Right atrium auricular region (tissue), 2 donors: ENCODE data around the gene ZCCHC4. TPM values are rescaled to one million over a fixed set of nuclear protein-coding genes. Genes with fewer than 3 reads are reported as not detected.

ENCODE experiments used
- DNase-seq: peaks from one replicate; pipeline ENCODE4 v3.0.0-alpha.2; 2019; ENCODE audit warnings: low spot score
- H3K27ac ChIP-seq, 2 donors: fragments of 200-600 bp; sonication (generic); 1 replicate in 1 of 2; 2 replicates in 1 of 2; pipeline ENCODE4 v1.5.1; 2016 to 2019
- H3K27me3 ChIP-seq, 2 donors: fragments of 200-600 bp; sonication (generic); one replicate each; pipeline versions ENCODE4 v1.5.1 to v1.6.0; 2017 to 2019
- H3K36me3 ChIP-seq: fragments of 200-600 bp; sonication (generic); one replicate; pipeline ENCODE4 v1.5.1; 2016
- H3K4me1 ChIP-seq, 2 donors: fragments of 200-600 bp; sonication (generic); one replicate each; pipeline versions ENCODE4 v1.5.1 to v1.6.0; 2017 to 2019
- H3K4me3 ChIP-seq, 2 donors: fragments of 200-600 bp; sonication (generic); 1 replicate in 1 of 2; 2 replicates in 1 of 2; pipeline ENCODE4 v1.5.1; 2017 to 2019; ENCODE audit warnings: mild to moderate bottlenecking in 1 of 2, moderate library complexity in 1 of 2
- H3K9me3 ChIP-seq, 2 donors: fragments of 200-600 bp; sonication (generic); one replicate each; pipeline ENCODE4 v1.5.1; 2019
- CTCF ChIP-seq, 2 donors: fragments of 200-600 bp; sonication (generic); IDR thresholded peaks; one replicate each; pipeline ENCODE4 v1.5.1; 2019; ENCODE audit warnings: antibody characterized with exemption in 2 of 2
- total RNA-seq, 2 donors: library from RNA; depleted of rRNA; stranded (reverse); fragments of >200 nt; gene quantifications; one replicate each; pipeline ENCODE4 v1.1.0, GENCODE V29; 2016

The ZCCHC4 gene
- total RNA-seq, 2 donors from 2014 or later = 7.4 to 7.9 TPM

GRCh38 chr4:25346913-25347312, 34.3 kb downstream of the ZCCHC4 start:
- TF ChIP-seq CTCF (IDR thresholded peaks at IDR 0.05) = no peak
- H3K9me3 ChIP-seq = no peaks in the 10 kb centered on the region
- H3K4me3 ChIP-seq = no peak overlapping the region
- H3K27ac ChIP-seq = no peak overlapping the region
- no peaks in the 10 kb centered on the region for H3K27me3 ChIP-seq
- no peak for DNase-seq
- H3K36me3 ChIP-seq = peaks cover 11% of the 10 kb centered on the region
- H3K4me1 ChIP-seq = no peaks in the 10 kb centered on the region

GRCh38 chr4:25347473-25347872, 34.9 kb downstream of the ZCCHC4 start:
- no peak overlapping the region for H3K4me3 ChIP-seq
- DNase-seq = no peak
- no peaks in the 10 kb centered on the region for H3K9me3 ChIP-seq
- H3K27ac ChIP-seq = no peak overlapping the region
- H3K36me3 ChIP-seq = peaks cover 12% of the 10 kb centered on the region
- no peak for TF ChIP-seq CTCF (IDR thresholded peaks at IDR 0.05)
- H3K4me1 ChIP-seq = no peaks in the 10 kb centered on the region
- no peaks in the 10 kb centered on the region for H3K27me3 ChIP-seq

GRCh38 chr4:25347971-25348370, 35.4 kb downstream of the ZCCHC4 start:
- Histone ChIP-seq H3K9me3 (no peaks in the 10 kb centered on the region), H3K27ac (no peak overlapping the region), H3K4me3 (no peak overlapping the region), H3K27me3 (no peaks in the 10 kb centered on the region), H3K4me1 (no peaks in the 10 kb centered on the region), H3K36me3 (peaks cover 15% of the 10 kb centered on the region)
- DNase-seq = no peak
- no peak for TF ChIP-seq CTCF (IDR thresholded peaks at IDR 0.05)

- Histone ChIP-seq H3K27me3 (no peaks in the 10 kb centered on the region), H3K9me3 (no peaks in the 10 kb centered on the region), H3K27ac (no peak overlapping the region), H3K36me3 (peaks cover 18% of the 10 kb centered on the region), H3K4me3 (no peak overlapping the region), H3K4me1 (no peaks in the 10 kb centered on the region)
- TF ChIP-seq CTCF (IDR thresholded peaks at IDR 0.05) = no peak
- DNase-seq = no peak
Observed at GRCh38 chr4:25350561-25350960, 38.0 kb downstream of the ZCCHC4 start.

- DNase-seq = no peak
- no peak overlapping the region for H3K4me3 ChIP-seq
- no peak overlapping the region for H3K27ac ChIP-seq
- no peak for TF ChIP-seq CTCF (IDR thresholded peaks at IDR 0.05)
- H3K27me3 ChIP-seq = no peaks in the 10 kb centered on the region
- no peaks in the 10 kb centered on the region for H3K9me3 ChIP-seq
- no peaks in the 10 kb centered on the region for H3K4me1 ChIP-seq
- peaks cover 18% of the 10 kb centered on the region for H3K36me3 ChIP-seq
Observed at GRCh38 chr4:25351777-25352416, 39.3 kb downstream of the ZCCHC4 start.

- Histone ChIP-seq H3K27me3 (no peaks in the 10 kb centered on the region), H3K36me3 (peaks cover 16% of the 10 kb centered on the region), H3K4me1 (no peaks in the 10 kb centered on the region), H3K4me3 (no peak overlapping the region), H3K27ac (no peak overlapping the region), H3K9me3 (no peaks in the 10 kb centered on the region)
- no peak for TF ChIP-seq CTCF (IDR thresholded peaks at IDR 0.05)
- no peak for DNase-seq
Observed at GRCh38 chr4:25356068-25356467, 43.5 kb downstream of the ZCCHC4 start.
